Stimulated activated CD8-positive, alpha-beta memory T cell treated with anti-CD3 and anti-CD28 coated beads, Interleukin-12 subunit alpha, Interleukin-12 subunit beta, amount 100 ng/mL, for 1 hour (primary cell): ENCODE measurements around the gene PLCL1.

Experiments
- DNase-seq: peaks from one replicate; pipeline ENCODE4 v3.0.0-alpha.2; 2020; ENCODE audit warnings: low read depth

PLCL1 gene

DNA sequence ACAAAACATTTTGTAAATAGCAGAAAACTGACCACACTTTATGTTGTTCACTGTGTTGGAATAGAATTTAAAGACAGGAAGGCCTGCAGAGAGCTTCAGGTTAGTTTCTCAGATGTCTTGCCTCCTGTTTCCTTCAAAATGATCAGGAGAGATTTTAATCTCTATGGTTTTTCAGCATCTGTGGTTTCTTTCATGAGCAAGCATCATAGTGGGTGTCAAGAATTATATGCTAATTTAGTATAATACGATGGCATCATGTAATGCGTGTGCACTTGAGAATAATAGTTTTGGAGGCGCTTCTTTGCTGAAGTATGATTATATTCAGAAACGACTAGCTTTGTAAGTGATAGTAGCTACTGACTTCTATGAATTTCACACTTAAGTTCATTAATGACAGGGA is 149.9 kb downstream of the PLCL1 start:
- no peak for DNase-seq

DNA sequence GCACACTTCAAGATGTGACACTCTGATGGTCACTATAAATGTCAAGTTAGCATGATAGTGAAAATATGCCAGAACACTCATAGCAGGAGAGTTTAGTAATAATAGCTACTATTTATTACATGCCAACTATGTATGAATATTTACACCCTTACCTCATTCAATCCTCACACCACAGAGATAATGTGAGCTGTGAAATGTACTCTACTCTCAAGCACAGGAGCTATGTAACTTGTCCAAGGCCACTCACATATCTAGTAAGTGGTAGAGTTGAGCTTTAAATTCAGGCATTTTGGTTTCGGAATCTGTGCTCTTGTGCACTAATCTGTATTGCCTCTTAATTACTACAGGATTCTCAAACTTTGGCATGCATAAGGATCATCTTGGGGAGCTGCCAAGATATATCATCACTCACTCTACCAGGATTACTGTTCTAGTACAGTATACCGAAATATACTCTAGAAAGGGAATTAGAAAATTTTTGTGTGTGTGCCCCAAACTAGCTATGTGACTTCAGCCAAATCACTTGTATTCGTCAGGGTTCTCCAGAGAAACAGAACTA is 154.3 kb downstream of the PLCL1 start:
- no peak for DNase-seq

GRCh38 chr2:197959383-197959782 is 155.0 kb downstream of the PLCL1 start:
- DNase-seq = no peak

DNA sequence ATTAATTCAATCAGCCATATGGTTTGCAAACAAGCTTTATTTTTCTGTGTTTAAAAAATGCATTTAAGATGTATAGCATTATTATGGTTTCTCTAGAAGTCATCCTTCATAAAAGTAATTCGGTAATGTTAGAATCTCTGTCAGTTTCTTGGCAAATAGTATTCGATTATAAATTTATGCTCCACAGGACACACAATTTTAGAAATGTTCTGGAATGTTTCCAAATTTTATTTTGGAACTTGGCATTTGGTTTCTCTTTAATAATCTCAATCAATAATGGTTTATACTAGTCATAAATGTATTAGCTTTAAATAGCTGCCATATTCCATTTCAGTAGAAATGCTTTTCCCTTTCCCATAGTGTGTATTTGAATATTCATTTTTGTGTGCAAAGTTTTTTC is 156.4 kb downstream of the PLCL1 start:
- DNase-seq = no peak

GRCh38 chr2:197964720-197965119 is 160.3 kb downstream of the PLCL1 start:
- DNase-seq = no peak

DNA sequence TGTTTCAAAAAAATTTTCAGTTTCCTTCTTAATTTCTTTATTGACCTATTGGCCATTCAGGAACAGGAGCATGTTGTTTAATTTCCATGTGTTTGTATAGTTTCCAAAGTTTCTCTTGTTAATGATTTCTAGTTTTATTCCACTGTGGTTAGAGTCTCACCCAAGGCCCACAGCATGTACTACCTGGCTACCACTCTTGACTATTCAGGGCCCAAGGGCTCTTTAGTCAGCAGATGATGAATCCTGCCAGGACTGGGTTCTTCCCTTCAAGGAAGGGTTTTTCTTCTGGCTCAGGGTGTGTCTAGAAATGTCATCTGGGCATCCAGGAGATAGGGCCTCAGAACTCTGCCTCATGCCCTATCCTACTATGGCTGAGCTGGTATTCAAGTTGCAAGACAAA is 161.4 kb downstream of the PLCL1 start:
- no peak for DNase-seq

DNA sequence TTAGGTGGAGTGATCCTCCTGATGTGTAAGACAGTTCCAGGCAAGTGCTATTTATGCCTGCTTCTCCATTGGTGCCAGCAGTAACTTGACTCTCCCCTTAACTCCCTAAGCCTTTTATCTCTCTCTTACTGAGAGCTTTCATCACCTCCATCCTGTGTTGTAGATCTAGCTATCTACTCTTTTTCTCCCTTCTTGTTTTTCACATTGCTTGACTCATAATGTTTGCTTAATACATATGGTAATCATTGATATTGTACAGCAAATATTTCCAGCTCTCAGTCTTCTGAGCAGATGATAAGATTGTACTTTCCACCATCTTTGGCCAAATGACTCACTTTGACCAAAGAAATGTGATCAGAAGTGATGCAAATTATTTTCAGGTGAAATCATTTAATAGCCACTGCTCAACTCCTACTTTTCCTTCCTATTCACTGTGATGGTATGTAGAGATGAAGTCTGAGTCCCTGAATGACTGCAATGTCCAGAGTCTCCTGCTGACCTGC is 165.0 kb downstream of the PLCL1 start:
- DNase-seq = no peak

GRCh38 chr2:197972061-197972460 is 167.7 kb downstream of the PLCL1 start:
- DNase-seq = no peak

DNA sequence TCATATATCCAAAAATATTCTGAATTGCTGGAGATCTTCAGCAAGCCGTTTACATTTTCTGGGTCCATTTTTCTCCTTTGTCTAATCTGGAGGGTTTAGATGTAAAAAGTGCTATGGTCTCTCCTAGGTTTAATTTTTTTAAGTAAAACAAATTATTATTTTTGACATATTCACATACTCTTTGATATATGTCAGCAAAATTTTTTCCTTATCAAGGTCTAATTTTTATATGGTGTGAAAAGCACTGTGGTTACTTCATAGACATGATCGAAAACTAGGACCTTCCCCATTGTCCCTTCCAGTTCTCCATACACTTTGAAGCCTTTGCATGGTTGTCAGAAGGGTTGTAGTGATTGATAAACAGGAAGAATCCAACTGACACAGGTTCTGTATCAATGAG is 168.2 kb downstream of the PLCL1 start:
- DNase-seq = no peak

DNA sequence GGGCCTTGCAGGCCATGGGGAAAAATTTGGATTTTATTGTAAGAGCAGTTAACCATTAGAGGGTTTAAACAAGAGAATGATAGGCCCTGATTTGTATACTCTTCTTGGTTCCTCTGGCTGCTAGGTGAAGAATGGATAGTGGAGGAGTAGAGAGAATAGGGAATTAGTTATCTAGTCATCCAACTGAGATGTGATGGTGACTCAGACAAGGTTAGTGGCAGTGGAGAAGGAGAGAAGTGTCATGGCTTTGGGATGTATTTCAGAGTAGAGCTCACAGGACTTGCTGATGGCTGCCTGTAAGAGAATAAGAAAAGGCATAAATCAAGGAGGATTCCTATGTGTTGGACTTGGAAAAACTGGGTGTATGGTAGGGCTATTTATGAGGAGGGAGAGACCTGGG is 169.4 kb downstream of the PLCL1 start:
- no peak for DNase-seq

DNA sequence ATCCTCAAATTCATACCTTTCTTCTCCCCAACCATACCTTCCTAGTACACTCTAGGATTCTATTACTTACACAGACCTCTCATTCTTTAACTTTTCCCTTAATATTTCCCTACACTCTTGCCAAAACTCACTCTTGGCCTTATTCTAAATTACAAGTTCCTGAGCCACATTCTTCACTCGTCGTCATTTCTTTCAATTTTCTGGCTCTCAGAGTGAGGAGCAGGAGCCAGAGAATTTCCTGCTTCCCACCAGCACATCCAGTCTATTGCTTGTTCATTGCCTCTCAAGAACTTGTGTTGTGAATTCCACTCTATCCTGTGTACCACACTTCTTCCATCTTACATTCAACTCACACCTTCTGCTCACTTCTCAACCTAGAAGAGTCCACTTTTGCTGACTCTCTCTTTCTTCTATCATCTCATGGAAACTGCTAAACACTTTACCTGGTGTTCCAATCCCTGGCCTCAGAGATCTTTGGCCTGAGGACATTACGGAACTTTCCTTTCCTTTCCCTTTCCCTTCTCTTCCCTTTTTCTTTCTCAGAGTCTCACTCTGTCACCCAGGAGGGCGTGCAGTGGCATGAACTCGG is 171.6 kb downstream of the PLCL1 start:
- no peak for DNase-seq

GRCh38 chr2:197978971-197979370 is 174.6 kb downstream of the PLCL1 start:
- no peak for DNase-seq

GRCh38 chr2:197982565-197982964 is 178.2 kb downstream of the PLCL1 start:
- DNase-seq = no peak

GRCh38 chr2:197985029-197985638 is 180.7 kb downstream of the PLCL1 start:
- no peak for DNase-seq

- no peak for DNase-seq
Measured at GRCh38 chr2:197986977-197987376, 182.6 kb downstream of the PLCL1 start.

DNA sequence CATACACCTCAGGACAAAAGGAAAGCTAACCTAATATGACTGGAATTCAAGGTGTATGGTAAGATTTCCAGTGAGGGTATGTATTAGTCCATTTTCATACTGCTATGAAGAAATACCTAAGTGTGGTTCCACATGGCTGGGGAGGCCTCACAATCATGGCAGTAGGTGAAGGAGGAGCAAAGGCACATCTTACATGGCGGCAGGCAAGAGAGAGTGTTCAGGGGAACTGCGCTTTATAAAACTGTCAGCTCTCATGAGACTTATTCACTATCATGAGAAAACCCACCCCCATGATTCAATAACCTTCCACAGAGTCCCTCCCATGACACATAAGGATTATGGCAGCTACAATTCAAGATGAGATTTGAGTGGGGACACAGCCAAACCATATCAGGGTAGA is 186.0 kb downstream of the PLCL1 start:
- no peak for DNase-seq

DNA sequence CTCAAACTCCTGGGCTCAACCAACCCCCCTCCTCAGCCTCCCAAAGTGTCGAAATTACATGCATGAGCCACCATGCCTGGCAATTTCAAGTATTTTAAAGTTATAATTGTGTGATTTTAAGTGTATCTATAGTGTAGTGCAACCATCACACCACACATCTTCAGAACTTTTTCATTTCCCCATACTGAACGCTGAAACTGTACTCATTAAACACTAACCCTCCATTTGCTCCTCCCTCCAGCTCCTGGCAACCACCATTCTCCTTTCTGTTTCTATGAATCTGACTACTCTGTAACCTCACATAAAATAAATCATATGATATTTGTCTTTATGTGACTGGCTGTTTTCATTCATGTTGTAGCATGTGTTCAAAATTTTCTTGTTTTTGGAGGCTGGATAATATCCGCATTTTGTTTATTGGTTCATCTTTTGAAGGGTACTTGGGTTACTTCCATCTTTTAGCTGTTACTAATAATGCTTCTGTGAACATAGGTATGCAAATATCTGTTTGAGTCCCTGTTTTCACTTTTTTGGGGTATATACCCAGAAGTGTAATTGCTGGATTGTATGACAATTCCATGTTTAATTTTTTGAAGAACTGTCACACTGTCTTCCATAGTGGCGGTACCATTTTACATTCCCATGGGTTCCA is 188.2 kb downstream of the PLCL1 start:
- DNase-seq = no peak

DNA sequence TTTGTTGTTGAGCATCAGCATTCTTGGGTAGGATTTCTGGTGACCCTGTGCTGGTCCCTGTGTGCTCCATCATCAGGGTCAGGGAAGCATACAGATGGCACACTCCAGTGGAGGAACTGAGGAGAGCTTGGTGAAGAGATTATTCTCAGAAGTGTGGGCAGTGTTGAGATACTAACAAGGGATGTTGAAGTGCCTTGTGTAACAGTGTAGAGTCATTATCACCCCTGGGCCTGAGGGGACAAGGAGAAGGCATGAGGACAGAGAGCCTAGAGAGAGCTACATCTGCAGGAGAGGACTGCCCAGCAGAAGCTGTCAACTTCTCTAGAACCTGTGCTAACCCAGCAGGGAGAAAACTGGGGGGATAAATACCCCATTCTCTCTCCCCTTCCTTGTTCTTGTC is 189.0 kb downstream of the PLCL1 start:
- DNase-seq = no peak

DNA sequence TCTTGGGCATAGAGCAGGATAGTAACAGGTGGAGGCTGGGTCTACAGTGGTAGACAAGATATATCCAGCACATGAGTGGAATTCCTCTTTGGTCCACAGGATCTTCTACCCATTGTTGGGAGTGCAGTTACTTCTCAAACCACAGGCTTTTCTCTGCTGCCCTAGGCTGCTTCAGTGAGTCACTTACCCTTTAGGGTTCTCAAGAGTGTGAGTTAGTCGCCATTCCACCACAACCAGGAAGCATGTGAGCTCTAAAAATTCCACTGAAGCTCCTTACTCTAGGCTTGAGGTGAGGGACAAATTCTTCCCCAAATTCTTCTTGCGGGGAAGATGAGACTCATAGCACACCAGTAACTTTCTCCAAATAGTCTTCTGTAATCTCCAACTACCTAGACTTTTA is 189.4 kb downstream of the PLCL1 start:
- no peak for DNase-seq

GRCh38 chr2:197994751-197995150 is 190.4 kb downstream of the PLCL1 start:
- no peak for DNase-seq

GRCh38 chr2:197996583-197996982 is 192.2 kb downstream of the PLCL1 start:
- DNase-seq = no peak

DNA sequence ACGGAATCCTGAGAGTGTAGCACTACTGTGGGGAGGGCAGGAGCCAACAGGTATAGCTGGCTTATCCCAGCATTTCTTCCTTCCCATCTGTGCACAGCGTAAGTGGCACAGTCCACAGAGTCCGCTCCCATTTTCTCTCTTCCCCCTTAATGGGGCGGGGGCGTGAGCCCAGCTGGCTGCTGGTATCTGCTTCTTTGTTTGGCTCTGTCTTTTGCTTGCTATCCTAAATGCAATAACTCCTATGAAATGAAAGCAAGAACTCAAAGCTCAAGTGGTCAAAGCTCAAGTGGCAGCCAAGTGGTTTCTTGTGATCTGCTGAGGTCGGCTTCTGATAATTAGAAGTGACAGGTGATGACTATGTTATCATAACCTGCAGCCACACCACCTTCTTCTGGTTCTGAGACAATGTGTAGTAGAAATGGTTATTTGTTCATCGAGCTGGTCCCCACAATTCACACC is 192.7 kb downstream of the PLCL1 start:
- no peak for DNase-seq

GRCh38 chr2:197998702-197999101 is 194.3 kb downstream of the PLCL1 start:
- no peak for DNase-seq
